HepG2 (cell line): ENCODE measurements around the gene ANKRD17. TPM values are rescaled to one million over a fixed set of nuclear protein-coding genes. Genes with fewer than 3 reads are reported as not detected.
A peak's percentile ranks its signal among the peaks of the same experiment; 100 is the strongest.

Source experiments
- ATF7 ChIP-seq, 2 experiments: fragments of 450-650 bp in 1 of 2; sonication (generic) in 1 of 2; formaldehyde crosslinking in 1 of 2; IDR thresholded peaks; 2 replicates each; pipeline versions ENCODE4 v1.4.0 to v1.6.1; 2016 to 2020; ENCODE audit warnings: antibody characterized with exemption in 1 of 2, mild to moderate bottlenecking in 1 of 2, missing genetic modification reagents in 1 of 2
- BCL6 ChIP-seq: IDR thresholded peaks from 2 replicates; pipeline ENCODE4 v1.6.1; 2016; ENCODE audit warnings: missing genetic modification reagents, missing compliant biosample characterization
- CHCHD3 ChIP-seq: sonication (generic); formaldehyde crosslinking; IDR thresholded peaks from 2 replicates; pipeline ENCODE4 v1.8.0; 2022; ENCODE audit warnings: mild to moderate bottlenecking, missing genetic modification reagents, moderate library complexity
- CTCF ChIP-seq: sonication (generic); formaldehyde crosslinking; IDR thresholded peaks from 2 replicates; pipeline ENCODE4 v1.5.0; 2020; ENCODE audit warnings: mild to moderate bottlenecking, missing genetic modification reagents, moderate library complexity
- FOXP4 ChIP-seq: sonication (generic); formaldehyde crosslinking; IDR thresholded peaks from 2 replicates; pipeline ENCODE4 v1.4.0; 2020; ENCODE audit warnings: missing genetic modification reagents
- JARID2 ChIP-seq: sonication (generic); formaldehyde crosslinking; IDR thresholded peaks from 2 replicates; pipeline ENCODE4 v1.8.1; 2023; ENCODE audit warnings: missing genetic modification reagents, inconsistent platforms; ENCODE audit not compliant: insufficient replicate concordance
- JUND ChIP-seq: sonication (generic); formaldehyde crosslinking; IDR thresholded peaks from 2 replicates; pipeline ENCODE4 v1.8.0; 2022; ENCODE audit warnings: mild to moderate bottlenecking, missing genetic modification reagents
- MIXL1 ChIP-seq: IDR thresholded peaks from 2 replicates; pipeline ENCODE4 v1.6.1; 2016
- PBX3 ChIP-seq: sonication (generic); formaldehyde crosslinking; IDR thresholded peaks from 2 replicates; pipeline ENCODE4 v1.8.1; 2023; ENCODE audit warnings: missing genetic modification reagents, inconsistent platforms, borderline replicate concordance
- PPARG ChIP-seq: conservative IDR thresholded peaks from 2 replicates; pipeline ENCODE4 v1.6.1; 2016; ENCODE audit warnings: missing biosample characterization, missing genetic modification reagents
- SIX1 ChIP-seq: sonication (generic); formaldehyde crosslinking; IDR thresholded peaks from 2 replicates; pipeline ENCODE4 v1.4.0; 2020; ENCODE audit warnings: missing genetic modification reagents, borderline replicate concordance
- USF2 ChIP-seq, 2 experiments: sonication (generic) in 1 of 2; formaldehyde crosslinking in 1 of 2; IDR thresholded peaks; 2 replicates each; pipeline versions ENCODE4 v1.5.1 to v1.6.1; 2011 to 2020; ENCODE audit warnings: borderline replicate concordance in 1 of 2, low read depth in 1 of 2, low read length in 1 of 2, mild to moderate bottlenecking in 1 of 2, missing genetic modification reagents in 1 of 2, moderate library complexity in 1 of 2
- ZEB1 ChIP-seq: IDR thresholded peaks from 2 replicates; pipeline ENCODE4 v1.6.1; 2012; ENCODE audit warnings: mild to moderate bottlenecking, low read depth, inconsistent platforms; ENCODE audit not compliant: insufficient replicate concordance
- ZFP37 ChIP-seq: sonication (generic); formaldehyde crosslinking; IDR thresholded peaks from 2 replicates; pipeline ENCODE4 v1.4.0; 2020; ENCODE audit warnings: missing genetic modification reagents, borderline replicate concordance
- ZNF18 ChIP-seq: sonication (generic); formaldehyde crosslinking; IDR thresholded peaks from 2 replicates; pipeline ENCODE4 v1.8.0; 2022; ENCODE audit warnings: mild to moderate bottlenecking, missing genetic modification reagents; ENCODE audit not compliant: insufficient replicate concordance
- ZNF317 ChIP-seq: sonication (generic); formaldehyde crosslinking; IDR thresholded peaks from 2 replicates; pipeline ENCODE4 v1.5.0; 2020; ENCODE audit warnings: mild to moderate bottlenecking, missing genetic modification reagents
- ZNF414 ChIP-seq: sonication (generic); formaldehyde crosslinking; IDR thresholded peaks from 2 replicates; pipeline ENCODE4 v1.5.0; 2020; ENCODE audit warnings: missing genetic modification reagents
- polyA plus RNA-seq, 8 experiments: library from polyadenylated mRNA; depleted of rRNA in 3 of 8; stranded (reverse) in 7 of 8; unstranded in 1 of 8; fragments of >200 nt; fragmentation: Illumina TruSeq in 4 of 8; extraction: Trizol in 4 of 8; gene quantifications; 2 replicates each; pipeline versions ENCODE4 v1.2.1 to v1.2.3, GENCODE V29; 2011 to 2016; ENCODE audit warnings: low read depth in 4 of 8, missing spikeins in 1 of 8, mixed read lengths in 1 of 8; ENCODE audit not compliant: insufficient read depth in 1 of 8
- total RNA-seq, 5 experiments: library from RNA; depleted of rRNA; stranded (reverse); fragments of >200 nt; fragmentation: Illumina TruSeq; extraction: Trizol; gene quantifications; 2 replicates each; pipeline ENCODE4 v1.2.3, GENCODE V29; 2016; ENCODE audit warnings: low read depth in 1 of 5

ANKRD17 gene
- total and polyA plus RNA-seq, 2 of the 13 experiments (the other 11 are each of a cell fraction or from before 2014, with no cell fraction given) = 55.7 to 61.1 TPM

- TF ChIP-seq ZNF317 = peak; percentile 90
- TF ChIP-seq ZFP37 (CRISPR knock-in tag) = no peak
- TF ChIP-seq PBX3 (CRISPR knock-in tag) = no peak; the same call in 1 of the 2 replicates
- TF ChIP-seq BCL6 (CRISPR knock-in tag) = peak; percentile 37; the same call in 1 of the 2 replicates
- TF ChIP-seq CTCF (CRISPR knock-in tag) = peak; percentile 29; the same call in 1 of the 2 replicates
- no peak for TF ChIP-seq PPARG (CRISPR knock-in tag)
- peak; percentile 64; the same call in 1 of the 2 replicates for TF ChIP-seq MIXL1 (CRISPR knock-in tag)
- peak; percentile 92 for TF ChIP-seq ZNF18 (CRISPR knock-in tag)
- peak; percentile 89 for TF ChIP-seq ATF7 (IDR thresholded peaks at IDR 0.05)
- peak; percentile 95; the same call in 1 of the 2 replicates for TF ChIP-seq ATF7 (CRISPR knock-in tag; IDR thresholded peaks at IDR 0.05)
- TF ChIP-seq ZEB1 = no peak
- TF ChIP-seq CHCHD3 (CRISPR knock-in tag) = peak; percentile 5; the same call in 1 of the 2 replicates
- no peak for TF ChIP-seq JARID2
- 0 out of 2 replicates have a peak, but pooled peaks have one; percentile 2 for TF ChIP-seq USF2 (IDR thresholded peaks at IDR 0.05; ENCODE audit: low read depth, low read length)
- TF ChIP-seq USF2 (CRISPR knock-in tag; IDR thresholded peaks at IDR 0.05; ENCODE audit: borderline replicate concordance) = peak; percentile 43; the same call in 1 of the 2 replicates
- peak; percentile 25; the same call in 1 of the 2 replicates for TF ChIP-seq ZNF414 (CRISPR knock-in tag)
- no peak for TF ChIP-seq SIX1 (CRISPR knock-in tag)
- peak; percentile 53; the same call in 1 of the 2 replicates for TF ChIP-seq JUND (CRISPR knock-in tag)
- peak; percentile 49; the same call in 1 of the 2 replicates for TF ChIP-seq FOXP4 (CRISPR knock-in tag)
Measured at GRCh38 chr4:73069338-73070073, 189.1 kb downstream of the ANKRD17 start, which contains the start of gene COX18 (continued).
